Vagina (tissue), 2 donors: Measurements from ENCODE around the gene PGLYRP2.

ENCODE experiments used
- POLR2A ChIP-seq, 2 donors: fragments of 450-650 bp; IDR thresholded peaks; one replicate each; pipeline ENCODE4 v1.6.1; 2017; ENCODE audit warnings: antibody characterized with exemption in 2 of 2, mild to moderate bottlenecking in 2 of 2, moderate library complexity in 2 of 2
- TF ChIP-seq, protein P1 (sequence below), 3 experiments: fragments of 450-650 bp in 2 of 3; fragments of 200-600 bp in 1 of 3; sonication (generic) in 1 of 3; IDR thresholded peaks; one replicate each; pipeline ENCODE4 v1.5.1; 2017 to 2019; ENCODE audit warnings: antibody characterized with exemption in 3 of 3, mild to moderate bottlenecking in 2 of 3, moderate library complexity in 2 of 3

DNA sequence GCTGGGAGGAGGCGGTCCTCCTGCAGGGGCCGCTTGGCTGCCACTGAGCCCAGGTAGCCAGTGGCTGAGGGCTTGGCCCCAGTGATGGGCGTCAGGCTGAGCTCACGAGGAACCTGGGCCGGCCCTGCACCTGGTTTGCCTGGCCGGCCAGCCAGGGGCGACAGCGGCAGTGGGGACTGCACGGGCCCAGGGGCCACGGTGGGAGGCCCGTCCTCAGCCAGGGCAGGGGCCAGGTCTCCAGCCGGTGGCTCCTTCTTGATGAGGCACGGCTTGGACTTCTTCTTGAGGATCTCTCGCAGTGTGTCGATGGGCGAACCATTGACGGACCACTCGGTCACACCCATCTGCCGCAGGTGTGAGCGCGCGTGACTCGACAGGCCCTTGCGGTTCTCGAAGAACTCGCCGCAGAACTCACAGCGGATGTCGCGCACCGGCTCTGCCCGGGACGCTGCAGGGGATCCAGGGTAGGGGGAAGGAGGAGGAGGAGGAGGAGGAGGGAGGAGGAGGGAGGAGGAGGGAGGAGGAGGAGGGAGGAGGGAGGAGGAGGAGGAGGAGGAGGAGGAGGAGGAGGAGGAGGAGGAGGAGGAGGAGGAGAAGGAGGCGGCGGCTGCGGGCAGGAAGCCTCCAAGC is 53.9 kb downstream of the PGLYRP2 start:
- TF ChIP-seq, protein P1, sequence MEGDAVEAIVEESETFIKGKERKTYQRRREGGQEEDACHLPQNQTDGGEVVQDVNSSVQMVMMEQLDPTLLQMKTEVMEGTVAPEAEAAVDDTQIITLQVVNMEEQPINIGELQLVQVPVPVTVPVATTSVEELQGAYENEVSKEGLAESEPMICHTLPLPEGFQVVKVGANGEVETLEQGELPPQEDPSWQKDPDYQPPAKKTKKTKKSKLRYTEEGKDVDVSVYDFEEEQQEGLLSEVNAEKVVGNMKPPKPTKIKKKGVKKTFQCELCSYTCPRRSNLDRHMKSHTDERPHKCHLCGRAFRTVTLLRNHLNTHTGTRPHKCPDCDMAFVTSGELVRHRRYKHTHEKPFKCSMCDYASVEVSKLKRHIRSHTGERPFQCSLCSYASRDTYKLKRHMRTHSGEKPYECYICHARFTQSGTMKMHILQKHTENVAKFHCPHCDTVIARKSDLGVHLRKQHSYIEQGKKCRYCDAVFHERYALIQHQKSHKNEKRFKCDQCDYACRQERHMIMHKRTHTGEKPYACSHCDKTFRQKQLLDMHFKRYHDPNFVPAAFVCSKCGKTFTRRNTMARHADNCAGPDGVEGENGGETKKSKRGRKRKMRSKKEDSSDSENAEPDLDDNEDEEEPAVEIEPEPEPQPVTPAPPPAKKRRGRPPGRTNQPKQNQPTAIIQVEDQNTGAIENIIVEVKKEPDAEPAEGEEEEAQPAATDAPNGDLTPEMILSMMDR (IDR thresholded peaks at IDR 0.05): no peak
- no peak for TF ChIP-seq POLR2A (IDR thresholded peaks at IDR 0.05)
